ENCODE measurements around the gene SCGB1A1. TPM values are rescaled to one million over a fixed set of nuclear protein-coding genes. Genes with fewer than 3 reads are reported as not detected.

The SCGB1A1 gene
- total RNA-seq, 4 donors from 2014 or later, result not detected

GRCh38 chr11:62463121-62463542, 44.3 kb downstream of the SCGB1A1 start:
- TF ChIP-seq POLR2A (IDR thresholded peaks at IDR 0.05) (no peak), CTCF (IDR thresholded peaks at IDR 0.05) (no peak)
- DNase-seq (ENCODE audit: low spot score in 2 of 2), result peak in 1 of 2 donors; percentile 38
- intact Hi-C loops (cut with DNase I; ENCODE audit: low total_unique reads), result no loop called here
- H3K4me3 ChIP-seq (ENCODE audit: low read depth, poor library complexity, severe bottlenecking), result no peak overlapping the region
- 50% methylated on average over 6 of the region's 6 CpGs for WGBS, 2 donors

GRCh38 chr11:62464655-62465054, 45.8 kb downstream of the SCGB1A1 start:
- intact Hi-C loops (cut with DNase I; ENCODE audit: low total_unique reads), result no loop called here
- 86 to 89% methylated on average over 7 of the region's 7 CpGs for WGBS, 2 donors
- no peak for TF ChIP-seq CTCF (IDR thresholded peaks at IDR 0.05)
- DNase-seq (ENCODE audit: low spot score in 2 of 2), result no peak
- H3K4me3 ChIP-seq (ENCODE audit: low read depth, poor library complexity, severe bottlenecking), result no peak overlapping the region

GRCh38 chr11:62466444-62466843, 47.6 kb downstream of the SCGB1A1 start:
- no peak for TF ChIP-seq CTCF (IDR thresholded peaks at IDR 0.05)
- no peak for TF ChIP-seq POLR2A (IDR thresholded peaks at IDR 0.05)
- H3K4me3 ChIP-seq (ENCODE audit: low read depth, poor library complexity, severe bottlenecking), result no peak overlapping the region
- intact Hi-C loops (cut with DNase I; ENCODE audit: low total_unique reads), result no loop called here
- no peak for DNase-seq (ENCODE audit: low spot score in 2 of 2)
- WGBS, 2 donors, result 76 to 84% methylated on average over 2 of the region's 2 CpGs

GRCh38 chr11:62468577-62468976, 49.7 kb downstream of the SCGB1A1 start:
- TF ChIP-seq POLR2A (IDR thresholded peaks at IDR 0.05), result no peak
- no peak for TF ChIP-seq CTCF (IDR thresholded peaks at IDR 0.05)
- 67 to 81% methylated on average over 2 of the region's 2 CpGs for WGBS, 2 donors
- no peak overlapping the region for H3K4me3 ChIP-seq (ENCODE audit: low read depth, poor library complexity, severe bottlenecking)
- intact Hi-C loops (cut with DNase I; ENCODE audit: low total_unique reads), result no loop called here
- DNase-seq (ENCODE audit: low spot score in 2 of 2), result no peak

- intact Hi-C loops (cut with DNase I; ENCODE audit: low total_unique reads), result no loop called here
- no peak for TF ChIP-seq CTCF (IDR thresholded peaks at IDR 0.05)
- TF ChIP-seq POLR2A (IDR thresholded peaks at IDR 0.05), result no peak
- WGBS, 2 donors, result 91 to 94% methylated on average over 7 of the region's 7 CpGs
- DNase-seq (ENCODE audit: low spot score in 2 of 2), result no peak
- H3K4me3 ChIP-seq (ENCODE audit: low read depth, poor library complexity, severe bottlenecking), result no peak overlapping the region
Measured at GRCh38 chr11:62471603-62472002, 52.8 kb downstream of the SCGB1A1 start.
